HG02759 (cell line): ENCODE results near the gene SCN5A.

Experiments
- ATAC-seq: cut with Tn5 transposase; IDR thresholded peaks from one replicate; pipeline ENCODE4 v1.9.1; 2021; ENCODE audit warnings: mild to moderate bottlenecking, moderate library complexity; ENCODE audit not compliant: unreplicated experiment

SCN5A gene

GRCh38 chr3:38627956-38628355, 21.5 kb downstream of the SCN5A start:
- ATAC-seq, result no peak

GRCh38 chr3:38626171-38626570, 23.3 kb downstream of the SCN5A start:
- no peak for ATAC-seq

- no peak for ATAC-seq
These were observed 25.9 kb downstream of the SCN5A start for GRCh38 chr3:38623539-38623938.

GRCh38 chr3:38622336-38622735, 27.2 kb downstream of the SCN5A start:
- ATAC-seq, result no peak

- no peak for ATAC-seq
These were observed 29.3 kb downstream of the SCN5A start for GRCh38 chr3:38620236-38620635.

GRCh38 chr3:38618343-38618742, 31.1 kb downstream of the SCN5A start:
- no peak for ATAC-seq

- ATAC-seq, result no peak
These were observed 31.9 kb downstream of the SCN5A start for GRCh38 chr3:38617586-38617985.

- ATAC-seq, result no peak
These were observed 32.4 kb downstream of the SCN5A start for GRCh38 chr3:38617137-38617536.

- no peak for ATAC-seq
These were observed 32.8 kb downstream of the SCN5A start for GRCh38 chr3:38616658-38617057.

GRCh38 chr3:38616111-38616510, 33.4 kb downstream of the SCN5A start:
- ATAC-seq, result no peak

- no peak for ATAC-seq
These were observed 34.7 kb downstream of the SCN5A start for GRCh38 chr3:38614651-38615352.

GRCh38 chr3:38614091-38614490, 35.4 kb downstream of the SCN5A start:
- ATAC-seq, result no peak

GRCh38 chr3:38613426-38613825, 36.1 kb downstream of the SCN5A start:
- no peak for ATAC-seq

- no peak for ATAC-seq
These were observed 37.6 kb downstream of the SCN5A start for GRCh38 chr3:38611866-38612265.

GRCh38 chr3:38610934-38611333, 38.6 kb downstream of the SCN5A start:
- ATAC-seq, result no peak

- no peak for ATAC-seq
These were observed 39.1 kb downstream of the SCN5A start for GRCh38 chr3:38610436-38610835.

GRCh38 chr3:38609386-38610111, 39.9 kb downstream of the SCN5A start:
- no peak for ATAC-seq

GRCh38 chr3:38608961-38609360, 40.5 kb downstream of the SCN5A start:
- no peak for ATAC-seq

GRCh38 chr3:38608086-38608775, 41.3 kb downstream of the SCN5A start:
- ATAC-seq, result no peak

GRCh38 chr3:38606561-38606960, 42.9 kb downstream of the SCN5A start:
- ATAC-seq, result no peak

- no peak for ATAC-seq
These were observed 43.5 kb downstream of the SCN5A start for GRCh38 chr3:38605981-38606380.

GRCh38 chr3:38604246-38604645, 45.2 kb downstream of the SCN5A start:
- ATAC-seq, result no peak
